ENCODE measurements around the gene AMN1. TPM values are rescaled to one million over a fixed set of nuclear protein-coding genes. Genes with fewer than 3 reads are reported as not detected.

AMN1 gene
- total and polyA plus RNA-seq, 2 donors from 2014 or later: 12.5 to 13.9 TPM

DNA sequence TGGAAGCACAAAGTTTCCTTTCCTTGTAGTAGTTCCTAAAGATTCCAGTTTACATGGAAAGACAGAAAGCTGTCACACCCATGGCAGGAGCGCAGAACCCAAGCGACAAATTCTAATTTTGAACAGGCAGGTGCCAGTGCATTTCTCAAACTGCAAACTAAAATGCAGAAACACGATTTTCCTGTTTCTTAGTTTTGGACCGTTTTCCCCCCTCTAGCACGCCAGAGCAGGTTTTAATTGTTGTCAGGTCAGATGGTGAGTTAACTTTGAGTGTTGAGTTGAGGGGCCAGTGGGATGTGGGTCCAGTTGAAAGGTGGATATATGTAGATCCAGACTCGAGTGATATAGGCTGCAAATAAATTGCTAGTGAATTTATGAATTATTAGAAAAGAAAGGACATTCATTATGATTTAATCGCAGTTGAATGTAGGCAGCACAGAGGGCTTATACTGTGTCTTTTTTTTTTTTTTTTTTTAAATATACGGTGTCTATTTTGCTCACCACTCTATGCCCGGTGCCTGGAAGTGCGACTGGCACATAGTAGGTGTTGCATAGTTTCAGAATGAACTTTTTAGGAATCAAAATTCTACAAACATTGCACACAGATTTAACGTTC, 70.2 kb downstream of the AMN1 start:
- H3K4me3 ChIP-seq (ENCODE audit: low read length in 3 of 3): peak overlapping the region; percentile 97 to 100 (median 99)
- peak overlapping the region; percentile 93 to 98 for H3K27ac ChIP-seq (ENCODE audit: low read depth in 2 of 2, low read length in 2 of 2)
- H3K36me3 ChIP-seq (ENCODE audit: control insufficient read depth in 2 of 3, insufficient read depth in 3 of 3, low read length in 3 of 3): no peaks in the 10 kb centered on the region
- intact Hi-C loops (cut with DNase I): no loop called here
- DNase-seq: peak in 2 of 5 donors; percentile 55 to 74
- H3K4me1 ChIP-seq (ENCODE audit: control insufficient read depth in 2 of 3, insufficient read depth in 2 of 3, low read depth in 1 of 3, low read length in 3 of 3): peaks cover 2 to 3% (median 2%) of the 10 kb centered on the region in 3 donors
- TF ChIP-seq, protein P1, sequence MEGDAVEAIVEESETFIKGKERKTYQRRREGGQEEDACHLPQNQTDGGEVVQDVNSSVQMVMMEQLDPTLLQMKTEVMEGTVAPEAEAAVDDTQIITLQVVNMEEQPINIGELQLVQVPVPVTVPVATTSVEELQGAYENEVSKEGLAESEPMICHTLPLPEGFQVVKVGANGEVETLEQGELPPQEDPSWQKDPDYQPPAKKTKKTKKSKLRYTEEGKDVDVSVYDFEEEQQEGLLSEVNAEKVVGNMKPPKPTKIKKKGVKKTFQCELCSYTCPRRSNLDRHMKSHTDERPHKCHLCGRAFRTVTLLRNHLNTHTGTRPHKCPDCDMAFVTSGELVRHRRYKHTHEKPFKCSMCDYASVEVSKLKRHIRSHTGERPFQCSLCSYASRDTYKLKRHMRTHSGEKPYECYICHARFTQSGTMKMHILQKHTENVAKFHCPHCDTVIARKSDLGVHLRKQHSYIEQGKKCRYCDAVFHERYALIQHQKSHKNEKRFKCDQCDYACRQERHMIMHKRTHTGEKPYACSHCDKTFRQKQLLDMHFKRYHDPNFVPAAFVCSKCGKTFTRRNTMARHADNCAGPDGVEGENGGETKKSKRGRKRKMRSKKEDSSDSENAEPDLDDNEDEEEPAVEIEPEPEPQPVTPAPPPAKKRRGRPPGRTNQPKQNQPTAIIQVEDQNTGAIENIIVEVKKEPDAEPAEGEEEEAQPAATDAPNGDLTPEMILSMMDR (IDR thresholded peaks at IDR 0.05; ENCODE audit: borderline replicate concordance, extremely low read depth, insufficient read depth): no peak
- FAIRE-seq: no peak
- no peaks in the 10 kb centered on the region for H3K27me3 ChIP-seq (ENCODE audit: control insufficient read depth, insufficient read depth, low read length)
- peak overlapping the region; percentile 15 to 99 (median 93) for H3K9ac ChIP-seq (ENCODE audit: low read length in 3 of 3)
- H3K9me3 ChIP-seq (ENCODE audit: control insufficient read depth in 2 of 3, insufficient read depth in 1 of 3, low read length in 3 of 3): no peaks in the 10 kb centered on the region

DNA sequence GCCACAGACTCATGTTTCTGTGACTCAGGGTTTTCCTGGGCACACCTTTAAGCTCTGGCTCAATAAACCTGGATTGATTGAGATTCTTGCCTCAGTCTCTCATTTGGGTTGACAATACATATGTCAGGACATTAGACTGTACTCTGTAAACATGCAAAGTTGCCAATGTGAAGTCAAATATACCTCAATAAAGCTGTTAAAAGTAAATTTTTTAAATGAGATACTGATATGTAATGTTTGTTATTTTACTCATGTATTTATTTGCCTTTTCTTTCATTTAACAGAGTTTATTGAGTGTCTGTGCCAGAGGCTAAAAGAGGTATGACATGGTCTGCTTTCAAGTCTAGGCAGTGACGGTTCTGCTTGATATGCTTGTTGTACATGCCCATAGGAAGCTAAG, 73.0 kb downstream of the AMN1 start:
- Histone ChIP-seq H3K4me1 (ENCODE audit: control insufficient read depth in 2 of 3, insufficient read depth in 2 of 3, low read depth in 1 of 3, low read length in 3 of 3) (peaks cover 0 to 3% (median 2%) of the 10 kb centered on the region in 3 donors), H3K36me3 (ENCODE audit: control insufficient read depth in 2 of 3, insufficient read depth in 3 of 3, low read length in 3 of 3) (no peaks in the 10 kb centered on the region), H3K27ac (ENCODE audit: low read depth in 2 of 2, low read length in 2 of 2) (no peak overlapping the region), H3K27me3 (ENCODE audit: control insufficient read depth, insufficient read depth, low read length) (no peaks in the 10 kb centered on the region), H3K4me3 (ENCODE audit: low read length in 3 of 3) (no peak overlapping the region), H3K9ac (ENCODE audit: low read length in 3 of 3) (no peak overlapping the region), H3K9me3 (ENCODE audit: control insufficient read depth in 2 of 3, insufficient read depth in 1 of 3, low read length in 3 of 3) (no peaks in the 10 kb centered on the region)
- FAIRE-seq (no peak), DNase-seq (no peak)
- intact Hi-C loops (cut with DNase I): no loop called here
- TF ChIP-seq, protein P1 (IDR thresholded peaks at IDR 0.05; ENCODE audit: borderline replicate concordance, extremely low read depth, insufficient read depth): no peak

DNA sequence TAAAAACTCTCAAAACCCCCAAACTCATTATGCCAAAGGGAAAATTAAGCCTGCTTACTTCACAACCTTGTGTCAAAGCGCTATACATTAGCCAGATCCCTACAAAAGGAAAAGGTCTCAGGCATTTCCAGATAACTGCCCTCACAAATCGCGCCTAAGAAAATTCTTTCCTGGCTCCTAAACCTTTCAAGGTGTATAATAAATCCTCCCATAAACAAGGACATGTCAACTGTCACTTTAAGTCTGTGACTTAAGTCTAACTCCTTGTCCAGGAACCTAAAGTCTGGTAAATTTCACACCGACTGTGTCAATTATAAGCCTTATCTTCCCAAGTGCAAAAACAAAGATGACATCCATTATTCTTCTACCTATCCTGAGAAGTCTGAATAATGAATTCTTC, 73.6 kb downstream of the AMN1 start:
- intact Hi-C loops (cut with DNase I): no loop called here
- no peak for FAIRE-seq
- peaks cover 0 to 3% (median 2%) of the 10 kb centered on the region in 3 donors for H3K4me1 ChIP-seq (ENCODE audit: control insufficient read depth in 2 of 3, insufficient read depth in 2 of 3, low read depth in 1 of 3, low read length in 3 of 3)

More for the DNA sequence above, 73.6 kb downstream of the AMN1 start:
- Histone ChIP-seq H3K9ac (ENCODE audit: low read length in 3 of 3) (no peak overlapping the region), H3K27ac (ENCODE audit: low read depth in 2 of 2, low read length in 2 of 2) (no peak overlapping the region), H3K9me3 (ENCODE audit: control insufficient read depth in 2 of 3, insufficient read depth in 1 of 3, low read length in 3 of 3) (no peaks in the 10 kb centered on the region), H3K4me3 (ENCODE audit: low read length in 3 of 3) (no peak overlapping the region), H3K27me3 (ENCODE audit: control insufficient read depth, insufficient read depth, low read length) (no peaks in the 10 kb centered on the region), H3K36me3 (ENCODE audit: control insufficient read depth in 2 of 3, insufficient read depth in 3 of 3, low read length in 3 of 3) (no peaks in the 10 kb centered on the region)
- no peak for DNase-seq
- TF ChIP-seq, protein P1 (IDR thresholded peaks at IDR 0.05; ENCODE audit: borderline replicate concordance, extremely low read depth, insufficient read depth): no peak

Data from kidney (tissue), 14 donors.